ENCODE results near the gene ZNF33B. TPM values are rescaled to one million over a fixed set of nuclear protein-coding genes. Genes with fewer than 3 reads are reported as not detected.

The ZNF33B gene
- total and polyA plus RNA-seq, 9 of the 15 experiments (the other 6 are each of a cell fraction or from before 2014, with no cell fraction given): 6.9 to 23.9 (median 15.4) TPM

- no peak for TF ChIP-seq ZBTB43 (CRISPR knock-in tag; IDR thresholded peaks at IDR 0.05)
- 0 out of 2 replicates have a peak, but pooled peaks have one; percentile 24 for TF ChIP-seq SOX6 (IDR thresholded peaks at IDR 0.05)
- TF ChIP-seq USF1 (CRISPR knock-in tag; IDR thresholded peaks at IDR 0.05): no peak
- TF ChIP-seq MAZ (CRISPR knock-in tag; conservative IDR thresholded peaks at IDR 0.05 in 1 of 2, IDR thresholded peaks at IDR 0.05 in 1 of 2): peak; percentile 12 to 19; a peak in 1 of 4 replicates
- no peak for TF ChIP-seq ZNF561 (CRISPR knock-in tag; conservative IDR thresholded peaks at IDR 0.05)
- peak; percentile 60; the same call in 1 of the 2 replicates for TF ChIP-seq ZNF175 (CRISPR knock-in tag; IDR thresholded peaks at IDR 0.05; ENCODE audit: low read depth)
- TF ChIP-seq ZNF263 (CRISPR knock-in tag; IDR thresholded peaks at IDR 0.05; ENCODE audit: borderline replicate concordance): 0 out of 2 replicates have a peak, but pooled peaks have one; percentile 8
- peak; percentile 77 for TF ChIP-seq TBP (optimal IDR thresholded peaks at IDR 0.05; ENCODE audit: low read depth, low read length)
- TF ChIP-seq HOMEZ (CRISPR knock-in tag; IDR thresholded peaks at IDR 0.05): no peak
- TF ChIP-seq HCFC1 (IDR thresholded peaks at IDR 0.05; ENCODE audit: low read depth, low read length): peak; percentile 98
- no peak for TF ChIP-seq NCOA1 (IDR thresholded peaks at IDR 0.05; ENCODE audit: low read depth)
- TF ChIP-seq ZBTB2 (IDR thresholded peaks at IDR 0.05): peak; percentile 93
- TF ChIP-seq ZBTB11 (CRISPR knock-in tag; IDR thresholded peaks at IDR 0.05): peak in 1 of 3 experiments; percentile 72; a peak in 2 of 6 replicates
- no peak for TF ChIP-seq ZNF3 (CRISPR knock-in tag; IDR thresholded peaks at IDR 0.05)
- TF ChIP-seq TCF3 (CRISPR knock-in tag; IDR thresholded peaks at IDR 0.05): 0 out of 2 replicates have a peak, but pooled peaks have one; percentile 3
- TF ChIP-seq MAX (CRISPR knock-in tag; IDR thresholded peaks at IDR 0.05): peak; percentile 82
- TF ChIP-seq IRF2 (CRISPR knock-in tag; IDR thresholded peaks at IDR 0.05): no peak
Observed at GRCh38 chr10:42552188-42553063, 85.9 kb downstream of the ZNF33B start (continued).
